ENCODE measurements around the gene CC2D2A.

DNA sequence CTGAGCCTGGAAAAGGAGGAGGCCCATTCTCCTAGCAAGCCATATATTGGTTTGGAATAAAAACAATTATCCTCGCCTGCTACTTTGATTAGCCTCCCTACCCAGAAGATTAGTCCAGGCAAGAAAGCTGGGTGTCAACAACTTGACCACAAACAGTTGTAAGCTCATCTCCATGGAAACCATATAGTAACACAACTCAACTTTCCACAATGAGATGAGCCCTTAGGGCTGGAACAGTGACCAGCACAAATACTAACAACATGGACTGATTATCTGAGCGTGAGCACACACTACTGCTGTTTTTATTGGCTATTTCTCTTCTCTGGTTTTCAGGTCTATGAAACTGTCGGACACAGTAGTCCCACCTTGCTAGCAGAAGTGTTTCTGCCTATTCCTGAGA lies 80.8 kb downstream of the CC2D2A start:
- TF ChIP-seq YY1 (IDR thresholded peaks at IDR 0.05; ENCODE audit: extremely low read depth, insufficient replicate concordance, low read depth, low read length), result no peak
- TF ChIP-seq, protein P1, sequence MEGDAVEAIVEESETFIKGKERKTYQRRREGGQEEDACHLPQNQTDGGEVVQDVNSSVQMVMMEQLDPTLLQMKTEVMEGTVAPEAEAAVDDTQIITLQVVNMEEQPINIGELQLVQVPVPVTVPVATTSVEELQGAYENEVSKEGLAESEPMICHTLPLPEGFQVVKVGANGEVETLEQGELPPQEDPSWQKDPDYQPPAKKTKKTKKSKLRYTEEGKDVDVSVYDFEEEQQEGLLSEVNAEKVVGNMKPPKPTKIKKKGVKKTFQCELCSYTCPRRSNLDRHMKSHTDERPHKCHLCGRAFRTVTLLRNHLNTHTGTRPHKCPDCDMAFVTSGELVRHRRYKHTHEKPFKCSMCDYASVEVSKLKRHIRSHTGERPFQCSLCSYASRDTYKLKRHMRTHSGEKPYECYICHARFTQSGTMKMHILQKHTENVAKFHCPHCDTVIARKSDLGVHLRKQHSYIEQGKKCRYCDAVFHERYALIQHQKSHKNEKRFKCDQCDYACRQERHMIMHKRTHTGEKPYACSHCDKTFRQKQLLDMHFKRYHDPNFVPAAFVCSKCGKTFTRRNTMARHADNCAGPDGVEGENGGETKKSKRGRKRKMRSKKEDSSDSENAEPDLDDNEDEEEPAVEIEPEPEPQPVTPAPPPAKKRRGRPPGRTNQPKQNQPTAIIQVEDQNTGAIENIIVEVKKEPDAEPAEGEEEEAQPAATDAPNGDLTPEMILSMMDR (IDR thresholded peaks at IDR 0.05 in 2 of 3, conservative IDR thresholded peaks at IDR 0.05 in 1 of 3; ENCODE audit: borderline replicate concordance in 1 of 3, insufficient read depth in 1 of 3, low read depth in 2 of 3, low read length in 2 of 3), result no peak
- TF ChIP-seq, protein P2, sequence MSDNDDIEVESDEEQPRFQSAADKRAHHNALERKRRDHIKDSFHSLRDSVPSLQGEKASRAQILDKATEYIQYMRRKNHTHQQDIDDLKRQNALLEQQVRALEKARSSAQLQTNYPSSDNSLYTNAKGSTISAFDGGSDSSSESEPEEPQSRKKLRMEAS (IDR thresholded peaks at IDR 0.05), result no peak
- TF ChIP-seq CEBPB (IDR thresholded peaks at IDR 0.05; ENCODE audit: low read depth), result no peak
- no peak for TF ChIP-seq RAD21 (IDR thresholded peaks at IDR 0.05; ENCODE audit: low read depth)
- TF ChIP-seq POLR2A (IDR thresholded peaks at IDR 0.05; ENCODE audit: borderline replicate concordance, extremely low read depth, insufficient read depth, insufficient read length), result no peak
- no peak for TF ChIP-seq SIN3A (IDR thresholded peaks at IDR 0.05; ENCODE audit: low read depth)
